C4-2B (cell line): ENCODE measurements around the gene KCNH8.

Experiments used
- ZFX ChIP-seq: fragments of 450-650 bp; IDR thresholded peaks from 2 replicates; pipeline ENCODE4 v1.6.1; 2017
- TF ChIP-seq, protein P1 (sequence below): fragments of 450-650 bp; conservative IDR thresholded peaks from 2 replicates; pipeline ENCODE4 v1.5.1; 2017; ENCODE audit warnings: mild to moderate bottlenecking

DNA sequence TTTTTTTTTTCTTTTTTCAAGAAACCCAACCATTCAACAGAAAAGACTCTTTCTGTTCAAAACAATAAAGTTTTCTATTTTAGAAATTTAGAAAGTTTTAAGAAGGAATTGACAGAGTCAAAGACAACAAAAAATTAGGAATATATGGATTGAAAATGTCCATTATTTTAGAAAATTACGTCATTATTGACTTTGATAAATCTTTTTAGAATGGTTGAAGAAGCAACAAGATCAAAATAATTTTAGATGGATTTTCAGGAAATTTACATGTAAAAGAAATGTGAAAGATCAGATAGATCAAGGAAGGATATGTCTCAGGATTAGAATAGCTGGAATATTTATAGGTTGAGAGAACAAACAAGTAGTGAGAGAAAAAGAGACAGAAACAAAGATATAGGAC is 8.4 kb upstream of the KCNH8 start:
- TF ChIP-seq, protein P1, sequence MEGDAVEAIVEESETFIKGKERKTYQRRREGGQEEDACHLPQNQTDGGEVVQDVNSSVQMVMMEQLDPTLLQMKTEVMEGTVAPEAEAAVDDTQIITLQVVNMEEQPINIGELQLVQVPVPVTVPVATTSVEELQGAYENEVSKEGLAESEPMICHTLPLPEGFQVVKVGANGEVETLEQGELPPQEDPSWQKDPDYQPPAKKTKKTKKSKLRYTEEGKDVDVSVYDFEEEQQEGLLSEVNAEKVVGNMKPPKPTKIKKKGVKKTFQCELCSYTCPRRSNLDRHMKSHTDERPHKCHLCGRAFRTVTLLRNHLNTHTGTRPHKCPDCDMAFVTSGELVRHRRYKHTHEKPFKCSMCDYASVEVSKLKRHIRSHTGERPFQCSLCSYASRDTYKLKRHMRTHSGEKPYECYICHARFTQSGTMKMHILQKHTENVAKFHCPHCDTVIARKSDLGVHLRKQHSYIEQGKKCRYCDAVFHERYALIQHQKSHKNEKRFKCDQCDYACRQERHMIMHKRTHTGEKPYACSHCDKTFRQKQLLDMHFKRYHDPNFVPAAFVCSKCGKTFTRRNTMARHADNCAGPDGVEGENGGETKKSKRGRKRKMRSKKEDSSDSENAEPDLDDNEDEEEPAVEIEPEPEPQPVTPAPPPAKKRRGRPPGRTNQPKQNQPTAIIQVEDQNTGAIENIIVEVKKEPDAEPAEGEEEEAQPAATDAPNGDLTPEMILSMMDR: no peak
- TF ChIP-seq ZFX: no peak
